MG63 (cell line): Measurements from ENCODE around the gene CYP24A1. TPM values are rescaled to one million over a fixed set of nuclear protein-coding genes. Genes with fewer than 3 reads are reported as not detected.

ENCODE experiments used
- DNase-seq: peaks from one replicate; pipeline ENCODE4 v3.0.0-alpha.2; 2020
- H3K27me3 ChIP-seq: fragments of 250-450 bp; sonication (Bioruptor Pico); 2 replicates; pipeline ENCODE4 v1.5.1; 2020; ENCODE audit warnings: mild to moderate bottlenecking, moderate library complexity
- H3K36me3 ChIP-seq: fragments of 250-450 bp; sonication (Bioruptor Pico); 2 replicates; pipeline ENCODE4 v1.5.1; 2020; ENCODE audit warnings: mild to moderate bottlenecking, moderate library complexity
- H3K4me3 ChIP-seq: fragments of 250-450 bp; sonication (Bioruptor Pico); 2 replicates; pipeline ENCODE4 v1.5.1; 2020; ENCODE audit warnings: mild to moderate bottlenecking, moderate library complexity
- H3K9me3 ChIP-seq: fragments of 250-450 bp; sonication (Bioruptor Pico); 2 replicates; pipeline ENCODE4 v1.5.1; 2020; ENCODE audit warnings: mild to moderate bottlenecking, moderate library complexity
- total RNA-seq: library from RNA; depleted of rRNA; stranded (reverse); fragments of >200 nt; shearing (Covaris generic); gene quantifications from 2 replicates; pipeline ENCODE4 v1.2.3, GENCODE V29; 2014; ENCODE audit warnings: low replicate concordance

The CYP24A1 gene
- total RNA-seq, 1 experiment from 2014 or later: not detected

GRCh38 chr20:54188132-54188849, 14.5 kb upstream of the CYP24A1 start:
- H3K36me3 ChIP-seq: no peaks in the 10 kb centered on the region
- no peaks in the 10 kb centered on the region; the same call in none of the 2 replicates for H3K27me3 ChIP-seq
- DNase-seq: no peak
- no peak overlapping the region for H3K4me3 ChIP-seq
- H3K9me3 ChIP-seq: no peaks in the 10 kb centered on the region

- DNase-seq: no peak
- H3K27me3 ChIP-seq: no peaks in the 10 kb centered on the region; the same call in none of the 2 replicates
- no peaks in the 10 kb centered on the region for H3K9me3 ChIP-seq
- H3K36me3 ChIP-seq: no peaks in the 10 kb centered on the region
- H3K4me3 ChIP-seq: no peak overlapping the region
These were observed 11.3 kb upstream of the CYP24A1 start for GRCh38 chr20:54184904-54185626.

GRCh38 chr20:54184071-54184470, 10.3 kb upstream of the CYP24A1 start:
- no peak for DNase-seq
- no peaks in the 10 kb centered on the region; the same call in none of the 2 replicates for H3K27me3 ChIP-seq
- H3K9me3 ChIP-seq: no peaks in the 10 kb centered on the region
- no peaks in the 10 kb centered on the region for H3K36me3 ChIP-seq
- no peak overlapping the region for H3K4me3 ChIP-seq

GRCh38 chr20:54180931-54181330, 7.1 kb upstream of the CYP24A1 start:
- Histone ChIP-seq H3K4me3 (no peak overlapping the region), H3K9me3 (no peaks in the 10 kb centered on the region), H3K36me3 (no peaks in the 10 kb centered on the region), H3K27me3 (no peaks in the 10 kb centered on the region; the same call in none of the 2 replicates)
- no peak for DNase-seq

GRCh38 chr20:54179946-54180345, 6.2 kb upstream of the CYP24A1 start:
- H3K4me3 ChIP-seq: no peak overlapping the region
- H3K27me3 ChIP-seq: no peaks in the 10 kb centered on the region; the same call in none of the 2 replicates
- no peak for DNase-seq
- no peaks in the 10 kb centered on the region for H3K9me3 ChIP-seq
- no peaks in the 10 kb centered on the region for H3K36me3 ChIP-seq

GRCh38 chr20:54178256-54178655, 4.5 kb upstream of the CYP24A1 start:
- no peak overlapping the region for H3K4me3 ChIP-seq
- no peak for DNase-seq
- H3K27me3 ChIP-seq: peaks cover 8% of the 10 kb centered on the region
- no peaks in the 10 kb centered on the region for H3K36me3 ChIP-seq
- no peaks in the 10 kb centered on the region for H3K9me3 ChIP-seq

- Histone ChIP-seq H3K4me3 (no peak overlapping the region), H3K36me3 (no peaks in the 10 kb centered on the region), H3K27me3 (peaks cover 11% of the 10 kb centered on the region), H3K9me3 (no peaks in the 10 kb centered on the region)
- DNase-seq: no peak
These were observed 3.6 kb upstream of the CYP24A1 start for GRCh38 chr20:54177378-54177777.

- Histone ChIP-seq H3K4me3 (no peak overlapping the region), H3K27me3 (peaks cover 11% of the 10 kb centered on the region), H3K36me3 (no peaks in the 10 kb centered on the region), H3K9me3 (no peaks in the 10 kb centered on the region)
- no peak for DNase-seq
These were observed 2.8 kb upstream of the CYP24A1 start for GRCh38 chr20:54176610-54177009.

- Histone ChIP-seq H3K9me3 (no peaks in the 10 kb centered on the region), H3K4me3 (no peak overlapping the region), H3K36me3 (no peaks in the 10 kb centered on the region), H3K27me3 (peaks cover 11% of the 10 kb centered on the region)
- DNase-seq: no peak
These were observed 830 bp upstream of the CYP24A1 start for GRCh38 chr20:54174457-54175175.

GRCh38 chr20:54172856-54173652, 732 bp downstream of the CYP24A1 start:
- H3K36me3 ChIP-seq: no peaks in the 10 kb centered on the region
- no peaks in the 10 kb centered on the region for H3K9me3 ChIP-seq
- H3K4me3 ChIP-seq: no peak overlapping the region
- DNase-seq: no peak
- peaks cover 11% of the 10 kb centered on the region for H3K27me3 ChIP-seq

- no peaks in the 10 kb centered on the region for H3K36me3 ChIP-seq
- H3K27me3 ChIP-seq: peaks cover 11% of the 10 kb centered on the region
- no peak for DNase-seq
- H3K9me3 ChIP-seq: no peaks in the 10 kb centered on the region
- H3K4me3 ChIP-seq: no peak overlapping the region
These were observed 1.3 kb downstream of the CYP24A1 start for GRCh38 chr20:54172532-54172855.

GRCh38 chr20:54170963-54171362, 2.8 kb downstream of the CYP24A1 start:
- Histone ChIP-seq H3K4me3 (no peak overlapping the region), H3K36me3 (no peaks in the 10 kb centered on the region), H3K9me3 (no peaks in the 10 kb centered on the region), H3K27me3 (peaks cover 11% of the 10 kb centered on the region)
- DNase-seq: no peak

GRCh38 chr20:54170026-54170471, 3.7 kb downstream of the CYP24A1 start:
- Histone ChIP-seq H3K36me3 (no peaks in the 10 kb centered on the region), H3K4me3 (no peak overlapping the region), H3K27me3 (peaks cover 11% of the 10 kb centered on the region), H3K9me3 (no peaks in the 10 kb centered on the region)
- no peak for DNase-seq

GRCh38 chr20:54168961-54169862, 4.6 kb downstream of the CYP24A1 start:
- Histone ChIP-seq H3K36me3 (no peaks in the 10 kb centered on the region), H3K9me3 (no peaks in the 10 kb centered on the region), H3K4me3 (no peak overlapping the region), H3K27me3 (peaks cover 11% of the 10 kb centered on the region)
- no peak for DNase-seq

GRCh38 chr20:54167909-54168872, 5.6 kb downstream of the CYP24A1 start:
- H3K27me3 ChIP-seq: peaks cover 3% of the 10 kb centered on the region

More at GRCh38 chr20:54167909-54168872, 5.6 kb downstream of the CYP24A1 start:
- DNase-seq: peak; percentile 86
- Histone ChIP-seq H3K4me3 (no peak overlapping the region), H3K9me3 (no peaks in the 10 kb centered on the region), H3K36me3 (no peaks in the 10 kb centered on the region)
